B cell (primary cell): ENCODE measurements around the gene LNPK. TPM values are rescaled to one million over a fixed set of nuclear protein-coding genes. Genes with fewer than 3 reads are reported as not detected.
"Not testable (repeated sequence)": the region's sequence is repeated elsewhere in the genome, so short reads cannot be mapped to it uniquely, and the experiment has no call there.

Experiments used
- ATAC-seq: fragments of 200-7000 bp; cut with Tn5 transposase; one replicate; pipeline ENCODE4 v1.10.0; 2021; ENCODE audit warnings: low read depth, mild to moderate bottlenecking, moderate number of reproducible peaks, moderate library complexity
- CTCF ChIA-PET: fragments of 350-600 bp; sonication (Branson Sonifier 250); formaldehyde crosslinking; loops from one replicate; lab custom pipeline; 2021; ENCODE audit warnings: antibody characterized with exemption, inconsistent platforms; lab: Charles Lee
- POLR2A ChIA-PET: fragments of 350-600 bp; sonication (Branson Sonifier 250); formaldehyde crosslinking; loops from one replicate; lab custom pipeline; 2021; ENCODE audit warnings: antibody characterized with exemption; lab: Charles Lee
- DNase-seq: peaks from one replicate; pipeline ENCODE4 v3.0.0; 2013
- H2AFZ ChIP-seq: 2 replicates; pipeline ENCODE4 v1.6.1; 2012; ENCODE audit warnings: mild to moderate bottlenecking, low read depth, low read length; ENCODE audit not compliant: insufficient read depth, poor library complexity, severe bottlenecking
- H3K27ac ChIP-seq, 2 donors: 1 replicate in 1 of 2; 2 replicates in 1 of 2; pipeline ENCODE4 v1.5.1; 2012 to 2013; ENCODE audit warnings: low read length in 2 of 2, mild to moderate bottlenecking in 2 of 2, moderate library complexity in 1 of 2
- H3K27me3 ChIP-seq, 4 experiments: fragments of 200-600 bp in 1 of 4; sonication (generic) in 1 of 4; replicated peaks in 1 of 4; 1 replicate in 2 of 4; 2 replicates in 2 of 4; pipeline versions ENCODE4 v1.6.1 to v1.7.0; 2013 to 2016; ENCODE audit warnings: low read length in 3 of 4, mild to moderate bottlenecking in 2 of 4, mixed read lengths in 1 of 4, moderate library complexity in 1 of 4; ENCODE audit not compliant: insufficient read depth in 4 of 4, control insufficient read depth in 3 of 4; ENCODE audit errors: control extremely low read depth in 1 of 4
- H3K36me3 ChIP-seq, 2 experiments: replicated peaks in 1 of 2; 1 replicate in 1 of 2; 2 replicates in 1 of 2; pipeline versions ENCODE4 v1.6.1 to v1.7.1; 2013; ENCODE audit warnings: low read length in 1 of 2; ENCODE audit not compliant: insufficient read depth in 2 of 2, control insufficient read depth in 1 of 2; ENCODE audit errors: control extremely low read depth in 1 of 2, extremely low read depth in 1 of 2
- H3K4me1 ChIP-seq, 2 donors: fragments of 200-600 bp in 1 of 2; sonication (generic) in 1 of 2; 1 replicate in 1 of 2; 2 replicates in 1 of 2; pipeline versions ENCODE4 v1.5.1 to v1.6.1; 2013 to 2017; ENCODE audit warnings: low read length in 2 of 2; ENCODE audit not compliant: control insufficient read depth in 2 of 2, insufficient read depth in 2 of 2
- H3K4me2 ChIP-seq: replicated peaks from 2 replicates; pipeline ENCODE3; 2012; ENCODE audit warnings: mild to moderate bottlenecking, low read depth, low read length; ENCODE audit not compliant: poor library complexity, severe bottlenecking
- H3K4me3 ChIP-seq, 5 experiments: fragments of 200-600 bp in 1 of 5; sonication (generic) in 1 of 5; 1 replicate in 3 of 5; 2 replicates in 2 of 5; pipeline versions ENCODE4 v1.5.1 to v1.7.0; 2011 to 2016; ENCODE audit warnings: low read length in 4 of 5, mild to moderate bottlenecking in 4 of 5, low read depth in 2 of 5, control low read depth in 1 of 5, moderate library complexity in 1 of 5; ENCODE audit not compliant: insufficient read depth in 1 of 5; ENCODE audit errors: control extremely low read depth in 1 of 5, extremely low read depth in 1 of 5
- H3K79me2 ChIP-seq: fragments of 200-600 bp; sonication (generic); one replicate; pipeline ENCODE4 v1.6.0; 2016; ENCODE audit warnings: low read length; ENCODE audit not compliant: control insufficient read depth, insufficient read depth
- H3K9ac ChIP-seq: fragments of 200-600 bp; sonication (generic); 2 replicates; pipeline ENCODE4 v1.6.1; 2017; ENCODE audit warnings: mild to moderate bottlenecking, low read length, moderate library complexity
- H3K9me3 ChIP-seq, 3 donors: one replicate each; pipeline versions ENCODE4 v1.6.1 to v1.7.1; 2013; ENCODE audit warnings: low read length in 2 of 3; ENCODE audit not compliant: control insufficient read depth in 2 of 3, insufficient read depth in 1 of 3; ENCODE audit errors: control extremely low read depth in 1 of 3
- H4K20me1 ChIP-seq: 2 replicates; pipeline ENCODE4 v1.6.0; 2012; ENCODE audit warnings: mild to moderate bottlenecking, low read length; ENCODE audit not compliant: insufficient read depth, control insufficient read depth, poor library complexity, severe bottlenecking
- H3K27ac Mint-ChIP-seq: one replicate; pipeline ENCODE4 v1.8.0; 2021; ENCODE audit warnings: mixed read lengths
- H3K27me3 Mint-ChIP-seq: one replicate; pipeline ENCODE4 v1.8.0; 2021; ENCODE audit warnings: mixed read lengths
- H3K4me1 Mint-ChIP-seq: one replicate; pipeline ENCODE4 v1.8.0; 2021; ENCODE audit warnings: mixed read lengths
- H3K4me3 Mint-ChIP-seq: one replicate; pipeline ENCODE4 v1.8.0; 2021; ENCODE audit warnings: mixed read lengths
- H3K9me3 Mint-ChIP-seq: one replicate; pipeline ENCODE4 v1.8.0; 2022; ENCODE audit warnings: mixed read lengths; ENCODE audit not compliant: insufficient read depth
- EZH2 ChIP-seq: IDR thresholded peaks from 2 replicates; pipeline ENCODE4 v1.6.1; 2012; ENCODE audit warnings: borderline replicate concordance, low read depth, mild to moderate bottlenecking, moderate library complexity, low read length; ENCODE audit not compliant: insufficient read depth, poor library complexity, severe bottlenecking
- WGBS: methylation state at CpG from one replicate; pipeline ENCODE4 v1.1.5; 2013; ENCODE audit warnings: missing lambda C conversion rate; ENCODE audit not compliant: insufficient coverage; 5-methylcytosine and 5-hydroxymethylcytosine counted together
- intact Hi-C: fragments of 100-400 bp; cut with micrococcal nuclease; formaldehyde crosslinking; loops from one replicate; pipeline ENCODE4 v1.10.0; 2022
- polyA plus RNA-seq: library from polyadenylated mRNA; depleted of rRNA; stranded (reverse); fragments of >200 nt; gene quantifications from 2 replicates; pipeline ENCODE4 v1.2.3, GENCODE V29; 2012
- total RNA-seq, 2 donors: library from RNA; stranded (reverse); fragments of 120-200 nt in 1 of 2; gene quantifications; 1 replicate in 1 of 2; 2 replicates in 1 of 2; pipeline versions ENCODE4 v1.2.3 to v1.2.4, GENCODE V29; 2013 to 2022
- TF ChIP-seq, protein P1 (sequence below): fragments of 200-600 bp; IDR thresholded peaks from one replicate; pipeline ENCODE4 v1.8.0; 2022; ENCODE audit warnings: antibody characterized with exemption, mild to moderate bottlenecking

LNPK gene
- total and polyA plus RNA-seq, 2 donors (not counting 1 experiment from before 2014, with no cell fraction given): 3.2 to 15.9 TPM

GRCh38 chr2:175913267-175913666 lies 88.8 kb downstream of the LNPK start:
- H2AFZ ChIP-seq, H3K36me3 ChIP-seq, H3K4me2 ChIP-seq, H3K79me2 ChIP-seq, H4K20me1 ChIP-seq, ATAC-seq, H3K27ac Mint-ChIP-seq, H3K9ac ChIP-seq, H3K4me1 Mint-ChIP-seq, H3K4me1 ChIP-seq, CTCF ChIA-PET, H3K27me3 ChIP-seq, DNase-seq, H3K9me3 ChIP-seq, intact Hi-C loops, POLR2A ChIA-PET, H3K27ac ChIP-seq, H3K4me3 Mint-ChIP-seq, H3K4me3 ChIP-seq, H3K9me3 Mint-ChIP-seq: not testable (repeated sequence)
- peaks cover 22% of the 10 kb centered on the region for H3K27me3 Mint-ChIP-seq
- no CpG with 5 or more reads among the region's 2 CpGs for WGBS

GRCh38 chr2:175904035-175904434 lies 98.0 kb downstream of the LNPK start:
- Histone ChIP-seq H3K79me2 (no peaks in the 10 kb centered on the region), H3K27ac (no peak overlapping the region), H3K4me2 (no peak overlapping the region), H3K4me1 (peaks cover 0 to 6% of the 10 kb centered on the region in 2 donors), H4K20me1 (no peaks in the 10 kb centered on the region), H3K4me3 (no peak overlapping the region), H3K9ac (no peak overlapping the region), H3K27me3 (peaks cover 0 to 3% (median 0%) of the 10 kb centered on the region in 4 experiments), H2AFZ (no peak overlapping the region), H3K9me3 (no peaks in the 10 kb centered on the region), H3K36me3 (no peaks in the 10 kb centered on the region)
- Mint-ChIP-seq H3K4me3 (no peak overlapping the region), H3K9me3 (no peaks in the 10 kb centered on the region), H3K4me1 (peaks cover 6% of the 10 kb centered on the region), H3K27ac (no peak overlapping the region), H3K27me3 (peaks cover 12% of the 10 kb centered on the region)
- intact Hi-C loops: no loop called here
- WGBS: no CpG with 5 or more reads among the region's 4 CpGs
- POLR2A ChIA-PET: no interaction called here
- CTCF ChIA-PET: no interaction called here
- DNase-seq (no peak), ATAC-seq (no peak)
- TF ChIP-seq EZH2: no peak
- TF ChIP-seq, protein P1, sequence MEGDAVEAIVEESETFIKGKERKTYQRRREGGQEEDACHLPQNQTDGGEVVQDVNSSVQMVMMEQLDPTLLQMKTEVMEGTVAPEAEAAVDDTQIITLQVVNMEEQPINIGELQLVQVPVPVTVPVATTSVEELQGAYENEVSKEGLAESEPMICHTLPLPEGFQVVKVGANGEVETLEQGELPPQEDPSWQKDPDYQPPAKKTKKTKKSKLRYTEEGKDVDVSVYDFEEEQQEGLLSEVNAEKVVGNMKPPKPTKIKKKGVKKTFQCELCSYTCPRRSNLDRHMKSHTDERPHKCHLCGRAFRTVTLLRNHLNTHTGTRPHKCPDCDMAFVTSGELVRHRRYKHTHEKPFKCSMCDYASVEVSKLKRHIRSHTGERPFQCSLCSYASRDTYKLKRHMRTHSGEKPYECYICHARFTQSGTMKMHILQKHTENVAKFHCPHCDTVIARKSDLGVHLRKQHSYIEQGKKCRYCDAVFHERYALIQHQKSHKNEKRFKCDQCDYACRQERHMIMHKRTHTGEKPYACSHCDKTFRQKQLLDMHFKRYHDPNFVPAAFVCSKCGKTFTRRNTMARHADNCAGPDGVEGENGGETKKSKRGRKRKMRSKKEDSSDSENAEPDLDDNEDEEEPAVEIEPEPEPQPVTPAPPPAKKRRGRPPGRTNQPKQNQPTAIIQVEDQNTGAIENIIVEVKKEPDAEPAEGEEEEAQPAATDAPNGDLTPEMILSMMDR: no peak
